Measurements from ENCODE around the gene BTLA. TPM values are rescaled to one million over a fixed set of nuclear protein-coding genes. Genes with fewer than 3 reads are reported as not detected.

The BTLA gene, protein sequence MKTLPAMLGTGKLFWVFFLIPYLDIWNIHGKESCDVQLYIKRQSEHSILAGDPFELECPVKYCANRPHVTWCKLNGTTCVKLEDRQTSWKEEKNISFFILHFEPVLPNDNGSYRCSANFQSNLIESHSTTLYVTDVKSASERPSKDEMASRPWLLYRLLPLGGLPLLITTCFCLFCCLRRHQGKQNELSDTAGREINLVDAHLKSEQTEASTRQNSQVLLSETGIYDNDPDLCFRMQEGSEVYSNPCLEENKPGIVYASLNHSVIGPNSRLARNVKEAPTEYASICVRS
- total RNA-seq, result 0.09 TPM in 1 of 2 replicates, not detected in the other

GRCh38 chr3:112498914-112499711, at the start of gene BTLA:
Gene BTLA, minus strand, starts transcription at chr3:112499472. Its CDS starts 114 bp downstream, at chr3:112499358.

Other genes starting within 250 kb of the BTLA start
- 0.11 and 0.17 TPM in 2 replicates for gene SLC9C1, start 205.3 kb downstream of the BTLA start, total RNA-seq
- gene CD200, start 166.3 kb downstream of the BTLA start, total RNA-seq, result 4.7 and 6.7 TPM in 2 replicates
- 55.6 and 71.2 TPM in 2 replicates for gene ATG3, start 62.5 kb upstream of the BTLA start, total RNA-seq
- gene SLC35A5, start 62.6 kb upstream of the BTLA start, total RNA-seq, result 35.2 and 35.5 TPM in 2 replicates
- gene CCDC80, start 141.7 kb upstream of the BTLA start, total RNA-seq, result 10.0 and 17.3 TPM in 2 replicates

Measured in dermis lymphatic vessel endothelial cell (primary cell).